GM11168 (cell line): ENCODE data around the gene TGM4.
"Not testable (repeated sequence)": the region's sequence is repeated elsewhere in the genome, so short reads cannot be mapped to it uniquely, and the experiment has no call there.

Experiments used
- in situ Hi-C: fragments of 300-500 bp; cut with MboI; formaldehyde crosslinking; loops from one replicate; pipeline ENCODE4 v1.12.0; 2022; ENCODE audit warnings: low sequenced_read_pairs; ENCODE audit not compliant: unreplicated experiment

The TGM4 gene

GRCh38 chr3:44942202-44942921 lies 68.0 kb downstream of the TGM4 start:
- in situ Hi-C loops: no loop called here

- in situ Hi-C loops: no loop called here
Observed at GRCh38 chr3:44948239-44948638, 73.8 kb downstream of the TGM4 start.

- in situ Hi-C loops: not testable (repeated sequence)
Observed at GRCh38 chr3:44949770-44950169, 75.4 kb downstream of the TGM4 start.

- in situ Hi-C loops: no loop called here
Observed at GRCh38 chr3:44950275-44950734, 75.9 kb downstream of the TGM4 start.

GRCh38 chr3:44952689-44953088 lies 78.3 kb downstream of the TGM4 start:
- in situ Hi-C loops: no loop called here

GRCh38 chr3:44954304-44954703 lies 79.9 kb downstream of the TGM4 start:
- in situ Hi-C loops: no loop called here

GRCh38 chr3:44954962-44955361 lies 80.6 kb downstream of the TGM4 start:
- in situ Hi-C loops: no loop called here

GRCh38 chr3:44955917-44956316 lies 81.5 kb downstream of the TGM4 start:
- in situ Hi-C loops: no loop called here

- in situ Hi-C loops: no loop called here
Observed at GRCh38 chr3:44957986-44958385, 83.6 kb downstream of the TGM4 start.

GRCh38 chr3:44958386-44958785 lies 84.0 kb downstream of the TGM4 start:
- in situ Hi-C loops: no loop called here

- in situ Hi-C loops: no loop called here
Observed at GRCh38 chr3:44960387-44961026, 86.1 kb downstream of the TGM4 start.

- in situ Hi-C loops: no loop called here
Observed at GRCh38 chr3:44961888-44962287, 87.5 kb downstream of the TGM4 start.

GRCh38 chr3:44962621-44963393 lies 88.4 kb downstream of the TGM4 start:
- in situ Hi-C loops: no loop called here

- in situ Hi-C loops: no loop called here
Observed at GRCh38 chr3:44963571-44964325, 89.3 kb downstream of the TGM4 start.
